ENCODE data around the gene MCUR1. TPM values are rescaled to one million over a fixed set of nuclear protein-coding genes. Genes with fewer than 3 reads are reported as not detected.
"Not testable (repeated sequence)": the region's sequence is repeated elsewhere in the genome, so short reads cannot be mapped to it uniquely, and the experiment has no call there.

Gene MCUR1
- total RNA-seq, 1 experiment from 2014 or later: 16.0 TPM

- not testable (repeated sequence) for DNase-seq; H3K9me3 ChIP-seq (replicated peaks); H3K27ac ChIP-seq
Observed at GRCh38 chr6:13775466-13775865, 38.9 kb downstream of the MCUR1 start.

DNA sequence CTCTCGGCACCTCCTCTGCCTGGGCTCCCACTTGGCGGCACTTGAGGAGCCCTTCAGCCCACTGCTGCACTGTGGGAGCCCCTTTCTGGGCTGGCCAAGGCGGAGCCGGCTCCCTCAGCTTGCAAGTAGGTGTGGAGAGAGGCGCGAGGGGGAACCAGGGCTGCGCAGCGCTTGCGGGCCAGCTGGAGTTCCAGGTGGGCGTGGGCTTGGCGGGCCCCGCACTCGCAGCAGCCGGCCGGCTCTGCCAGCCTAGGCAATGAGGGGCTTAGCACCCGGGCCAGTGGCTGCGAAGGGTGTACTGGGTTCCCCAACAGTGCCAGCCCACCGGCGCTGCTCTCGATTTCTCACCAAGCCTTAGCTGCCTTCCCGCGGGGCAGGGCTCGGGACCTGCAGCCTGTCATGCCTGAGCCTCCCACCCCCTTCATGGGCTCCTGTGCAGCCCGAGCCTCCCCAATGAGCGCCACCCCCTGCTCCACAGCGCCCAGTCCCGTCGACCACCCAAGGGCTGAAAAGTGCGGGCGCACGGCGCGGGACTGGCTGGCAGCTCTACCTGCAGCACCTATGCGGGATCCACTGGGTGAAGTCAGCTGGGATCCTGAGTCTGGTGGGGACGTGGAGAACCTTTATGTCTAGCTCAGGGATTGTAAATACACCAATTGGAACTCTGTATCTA, 41.9 kb downstream of the MCUR1 start:
- not testable (repeated sequence) for DNase-seq; H3K27ac ChIP-seq; H3K4me3 ChIP-seq; H3K4me1 ChIP-seq; H3K9me3 ChIP-seq (replicated peaks); H3K36me3 ChIP-seq; H3K27me3 ChIP-seq

More at GRCh38 chr6:13775466-13775865, 38.9 kb downstream of the MCUR1 start:
- not testable (repeated sequence) for H3K36me3 ChIP-seq, H3K27me3 ChIP-seq, H3K4me3 ChIP-seq, H3K4me1 ChIP-seq

DNA sequence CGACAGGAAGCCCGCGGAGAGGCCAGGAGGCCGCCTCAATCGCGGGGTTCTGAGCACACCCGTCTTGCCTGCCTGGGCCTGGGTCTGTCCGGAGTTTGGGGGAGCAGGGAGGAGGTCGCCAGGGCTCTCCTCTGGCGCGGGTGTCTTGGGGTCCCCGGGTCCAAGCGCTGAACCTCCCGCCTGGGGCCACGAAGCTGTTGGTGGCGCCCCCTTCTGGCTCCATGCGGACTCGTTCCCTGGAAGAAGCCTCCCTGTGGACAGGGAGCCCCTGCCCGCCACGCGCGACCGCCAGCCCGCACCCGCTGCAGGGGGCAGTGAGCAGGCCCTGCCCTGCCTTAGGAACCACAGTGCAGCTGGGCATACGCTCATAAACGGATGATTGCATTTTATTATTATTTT, 44.7 kb downstream of the MCUR1 start:
- no peaks in the 10 kb centered on the region for H3K9me3 ChIP-seq (replicated peaks)
- DNase-seq: no peak
- H3K4me3 ChIP-seq: no peak overlapping the region
- H3K36me3 ChIP-seq: no peaks in the 10 kb centered on the region
- H3K27me3 ChIP-seq: no peaks in the 10 kb centered on the region
- H3K27ac ChIP-seq: no peak overlapping the region
- H3K4me1 ChIP-seq: peaks cover 9% of the 10 kb centered on the region

- no peaks in the 10 kb centered on the region for H3K36me3 ChIP-seq
- H3K9me3 ChIP-seq (replicated peaks): no peaks in the 10 kb centered on the region
- no peak overlapping the region for H3K27ac ChIP-seq
- H3K4me3 ChIP-seq: no peak overlapping the region
- H3K4me1 ChIP-seq: peaks cover 9% of the 10 kb centered on the region
- no peak for DNase-seq
- no peaks in the 10 kb centered on the region for H3K27me3 ChIP-seq
Observed at GRCh38 chr6:13769034-13769654, 45.2 kb downstream of the MCUR1 start.

- H3K27me3 ChIP-seq: no peaks in the 10 kb centered on the region
- peak overlapping the region; percentile 66 for H3K27ac ChIP-seq
- DNase-seq: peak; percentile 44 to 64
- no peaks in the 10 kb centered on the region for H3K9me3 ChIP-seq (replicated peaks)
- H3K4me3 ChIP-seq: peak overlapping the region; percentile 49
- peaks cover 9% of the 10 kb centered on the region for H3K4me1 ChIP-seq
- no peaks in the 10 kb centered on the region for H3K36me3 ChIP-seq
Observed at GRCh38 chr6:13767121-13767808, 47.1 kb downstream of the MCUR1 start.

DNA sequence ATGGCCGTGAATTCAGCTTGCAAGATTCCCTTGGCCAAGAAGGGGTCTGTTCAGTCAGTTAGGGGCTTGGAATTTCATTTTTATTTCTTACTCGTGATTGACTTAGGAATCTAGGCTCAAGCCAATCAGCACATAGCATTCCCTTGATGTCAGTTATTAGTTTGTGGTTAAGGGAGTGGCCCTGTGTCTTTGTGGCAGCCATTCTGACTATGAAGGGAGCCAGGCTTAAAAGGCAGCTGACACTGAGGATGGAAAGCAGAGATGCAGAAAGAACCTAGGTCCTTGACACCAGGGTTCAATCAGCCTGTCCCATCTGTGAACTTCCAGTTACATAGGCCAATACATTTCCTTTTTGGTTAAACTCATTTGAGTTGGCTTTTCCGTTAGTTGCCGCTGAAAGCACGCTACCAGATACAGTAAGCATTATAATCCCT, 48.1 kb downstream of the MCUR1 start:
- Histone ChIP-seq H3K36me3 (no peaks in the 10 kb centered on the region), H3K27me3 (no peaks in the 10 kb centered on the region), H3K4me1 (peaks cover 9% of the 10 kb centered on the region), H3K27ac (peak overlapping the region; percentile 66), H3K4me3 (peak overlapping the region; percentile 49), H3K9me3 (replicated peaks) (no peaks in the 10 kb centered on the region)
- peak; percentile 56 to 74 for DNase-seq

GRCh38 chr6:13765570-13765969, 48.8 kb downstream of the MCUR1 start:
- H3K27me3 ChIP-seq: no peaks in the 10 kb centered on the region
- peak overlapping the region; percentile 49 for H3K4me3 ChIP-seq
- no peaks in the 10 kb centered on the region for H3K36me3 ChIP-seq
- H3K4me1 ChIP-seq: peaks cover 9% of the 10 kb centered on the region
- no peaks in the 10 kb centered on the region for H3K9me3 ChIP-seq (replicated peaks)
- peak overlapping the region; percentile 66 for H3K27ac ChIP-seq
- DNase-seq: peak; percentile 5 to 52

- no peaks in the 10 kb centered on the region for H3K27me3 ChIP-seq
- no peak overlapping the region for H3K4me3 ChIP-seq
- no peaks in the 10 kb centered on the region for H3K36me3 ChIP-seq
- H3K27ac ChIP-seq: no peak overlapping the region
- DNase-seq: no peak
- H3K9me3 ChIP-seq (replicated peaks): no peaks in the 10 kb centered on the region
- H3K4me1 ChIP-seq: peaks cover 9% of the 10 kb centered on the region
Observed at GRCh38 chr6:13764996-13765395, 49.4 kb downstream of the MCUR1 start.

DNA sequence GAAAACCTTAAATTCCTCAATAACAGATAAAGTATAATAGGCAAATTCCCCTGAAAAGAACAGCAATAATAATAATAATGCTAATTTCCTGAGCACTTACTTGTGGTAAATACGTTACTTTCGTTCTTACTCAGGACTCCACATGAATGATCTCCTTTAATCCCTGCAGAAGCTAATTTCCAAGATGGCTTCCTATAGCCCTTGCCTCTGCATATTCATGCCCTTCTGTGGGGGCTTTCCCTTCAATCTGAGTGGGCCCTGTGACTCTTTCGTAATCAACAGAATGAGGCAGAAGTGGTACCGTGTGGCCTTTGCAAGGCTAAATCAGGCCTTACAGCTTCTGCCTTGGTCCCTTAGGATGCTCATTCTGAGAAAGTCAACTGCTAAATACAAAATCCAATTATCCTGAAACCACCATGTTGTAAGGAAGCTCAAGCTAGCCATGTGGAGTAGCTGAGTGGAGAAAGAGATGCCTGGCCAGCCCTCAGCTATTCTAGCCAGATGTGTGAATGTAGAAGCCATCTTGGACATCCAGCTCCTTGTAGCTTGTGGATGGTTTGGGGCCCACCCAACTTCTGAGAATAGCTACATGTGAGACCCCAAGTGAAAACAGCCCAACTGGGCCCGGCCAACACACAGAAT, 50.5 kb downstream of the MCUR1 start:
- Histone ChIP-seq H3K27me3 (no peaks in the 10 kb centered on the region), H3K36me3 (no peaks in the 10 kb centered on the region), H3K4me1 (peaks cover 9% of the 10 kb centered on the region), H3K9me3 (replicated peaks) (no peaks in the 10 kb centered on the region), H3K27ac (no peak overlapping the region), H3K4me3 (no peak overlapping the region)
- DNase-seq: no peak

DNA sequence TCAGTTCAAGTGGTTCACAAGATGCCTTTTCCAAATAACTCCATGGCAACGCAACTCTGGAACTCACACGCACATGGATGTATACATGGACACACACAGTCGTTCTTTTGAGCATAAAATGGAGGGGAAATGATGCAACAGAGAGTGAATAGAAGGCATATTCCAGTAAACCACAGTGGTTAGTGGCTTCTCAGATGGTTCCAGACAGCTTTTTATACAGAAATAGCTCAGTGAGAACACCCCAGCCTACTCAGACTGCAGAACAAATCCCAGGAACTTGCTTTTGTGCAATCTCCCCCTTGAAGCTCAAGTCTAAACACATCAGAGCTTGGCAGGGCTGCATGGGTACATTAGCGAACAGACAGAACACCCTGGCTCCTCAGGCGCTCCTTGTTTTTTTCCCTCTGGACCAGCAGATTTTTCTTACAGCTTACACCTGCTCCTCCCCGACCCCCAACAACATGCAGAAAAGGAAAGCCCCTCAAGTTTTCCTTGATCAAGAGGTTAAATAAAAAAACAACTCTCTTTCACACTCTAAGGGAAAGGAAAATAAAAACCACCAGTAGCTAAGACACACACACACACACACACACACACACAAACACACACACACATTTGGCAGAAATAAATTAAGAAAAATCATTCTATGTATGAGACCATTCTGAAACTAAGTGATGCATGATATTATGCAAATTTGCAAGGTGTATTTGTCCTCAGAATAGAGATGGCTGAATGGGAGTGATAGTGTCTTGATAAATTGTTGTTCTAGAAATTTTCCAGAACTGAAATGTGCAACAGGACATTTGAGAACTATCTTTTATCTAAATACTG, 51.5 kb downstream of the MCUR1 start:
- Histone ChIP-seq H3K27me3 (no peaks in the 10 kb centered on the region), H3K4me1 (peaks cover 9% of the 10 kb centered on the region), H3K36me3 (no peaks in the 10 kb centered on the region), H3K4me3 (no peak overlapping the region), H3K27ac (no peak overlapping the region), H3K9me3 (replicated peaks) (no peaks in the 10 kb centered on the region)
- no peak for DNase-seq

GRCh38 chr6:13761361-13762036, 52.9 kb downstream of the MCUR1 start:
- Histone ChIP-seq H3K36me3 (no peaks in the 10 kb centered on the region), H3K27me3 (no peaks in the 10 kb centered on the region), H3K4me1 (peaks cover 5% of the 10 kb centered on the region), H3K9me3 (replicated peaks) (no peaks in the 10 kb centered on the region), H3K4me3 (no peak overlapping the region), H3K27ac (no peak overlapping the region)
- no peak for DNase-seq

DNA sequence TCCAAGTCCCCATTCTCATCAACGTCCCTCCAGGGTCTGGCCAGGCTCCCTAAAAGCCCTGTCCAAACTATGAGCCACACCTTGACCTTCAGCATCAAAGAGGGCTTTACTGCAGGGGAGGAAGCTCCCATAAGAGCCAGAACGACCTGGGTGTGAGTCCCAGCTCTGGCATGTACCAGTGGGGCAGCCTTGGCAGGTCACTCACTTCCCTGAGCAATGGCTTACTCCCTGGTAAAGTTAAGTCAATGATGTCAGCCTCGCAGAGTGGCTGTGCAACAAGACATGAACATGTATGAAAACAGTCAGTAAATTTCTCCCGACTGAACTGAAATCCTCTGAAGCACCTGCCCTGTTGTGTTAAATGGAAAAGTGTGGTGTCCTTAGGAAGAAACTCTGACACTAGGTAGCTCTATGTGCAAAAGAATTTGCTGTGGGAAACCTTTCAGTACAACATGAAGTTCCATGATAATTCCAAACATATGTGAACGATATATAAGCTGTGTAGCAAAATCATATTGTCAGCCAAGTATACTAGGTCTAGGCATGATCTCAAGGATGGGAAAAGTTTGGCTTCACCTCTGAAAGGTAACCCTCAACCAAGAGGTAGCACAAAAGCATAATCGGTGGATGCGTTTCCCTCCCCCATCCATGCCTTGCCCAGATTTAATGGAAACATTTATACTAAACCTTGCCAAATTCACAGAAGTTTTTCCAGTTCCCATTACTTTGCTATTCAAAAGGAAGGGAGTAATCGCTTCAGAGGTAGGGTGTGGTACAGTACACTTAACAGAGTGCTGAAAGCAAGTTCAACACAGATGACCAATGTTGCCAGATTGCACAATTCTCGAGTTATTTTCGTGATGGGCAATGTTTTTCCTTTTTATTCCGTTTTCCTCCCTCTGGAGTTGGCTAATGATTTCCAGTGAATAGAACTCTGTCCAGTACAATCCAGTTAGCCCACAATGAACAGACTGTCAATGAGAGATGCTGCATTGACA, 53.8 kb downstream of the MCUR1 start:
- H3K4me3 ChIP-seq: no peak overlapping the region
- DNase-seq: no peak
- H3K27ac ChIP-seq: no peak overlapping the region
- no peaks in the 10 kb centered on the region for H3K27me3 ChIP-seq
- no peaks in the 10 kb centered on the region for H3K9me3 ChIP-seq (replicated peaks)
- no peaks in the 10 kb centered on the region for H3K36me3 ChIP-seq
- peaks cover 2% of the 10 kb centered on the region for H3K4me1 ChIP-seq

DNA sequence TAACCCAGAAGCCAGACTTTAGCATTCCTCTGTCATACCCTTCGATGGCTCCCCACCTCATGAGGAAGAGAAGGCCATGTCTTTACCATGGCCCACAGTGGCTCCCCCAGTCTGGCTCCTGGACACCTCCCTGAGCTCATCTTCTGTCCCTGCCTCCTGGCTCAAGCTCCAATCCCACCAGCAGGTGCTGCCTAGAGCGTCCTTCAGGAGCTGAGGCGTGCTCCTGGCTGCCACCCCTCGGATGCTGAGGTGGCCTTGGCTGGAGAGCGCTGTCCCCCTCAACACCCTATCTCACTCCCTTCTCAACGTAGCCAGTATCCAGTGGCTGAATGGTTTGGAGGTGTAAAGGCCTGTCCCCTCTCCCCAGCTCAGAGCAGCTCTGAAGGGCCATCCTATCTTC, 55.3 kb downstream of the MCUR1 start:
- H3K27me3 ChIP-seq: no peaks in the 10 kb centered on the region
- no peaks in the 10 kb centered on the region for H3K36me3 ChIP-seq
- H3K9me3 ChIP-seq (replicated peaks): no peaks in the 10 kb centered on the region
- no peaks in the 10 kb centered on the region for H3K4me1 ChIP-seq
- no peak overlapping the region for H3K27ac ChIP-seq
- DNase-seq: no peak
- no peak overlapping the region for H3K4me3 ChIP-seq
